Measurements from ENCODE around the gene SUGCT. TPM values are rescaled to one million over a fixed set of nuclear protein-coding genes. Genes with fewer than 3 reads are reported as not detected.
"Not testable (repeated sequence)": the region's sequence is repeated elsewhere in the genome, so short reads cannot be mapped to it uniquely, and the experiment has no call there.

The SUGCT gene
- total RNA-seq, 1 donor from 2014 or later = 7.1 TPM

- TF ChIP-seq CTCF (conservative IDR thresholded peaks at IDR 0.05) = no peak
- no peaks in the 10 kb centered on the region for H3K36me3 Mint-ChIP-seq
- H3K4me1 Mint-ChIP-seq (ENCODE audit: unreplicated experiment) = no peaks in the 10 kb centered on the region
- H3K9me3 Mint-ChIP-seq = peaks cover 4% of the 10 kb centered on the region
- no peak overlapping the region for H3K4me3 Mint-ChIP-seq
- no peak for DNase-seq (ENCODE audit: extremely low spot score, unreplicated experiment)
- no peak overlapping the region for H3K27ac Mint-ChIP-seq
- H3K27me3 Mint-ChIP-seq = no peaks in the 10 kb centered on the region
Observed at GRCh38 chr7:40165216-40165615, 30.4 kb downstream of the SUGCT start.

- no peak overlapping the region for H3K4me3 Mint-ChIP-seq
- DNase-seq (ENCODE audit: extremely low spot score, unreplicated experiment) = no peak
Observed at GRCh38 chr7:40167291-40167690, 32.5 kb downstream of the SUGCT start.

GRCh38 chr7:40168266-40168665, 33.5 kb downstream of the SUGCT start:
- not testable (repeated sequence) for H3K4me3 Mint-ChIP-seq; DNase-seq (ENCODE audit: extremely low spot score, unreplicated experiment); H3K27ac Mint-ChIP-seq; H3K36me3 Mint-ChIP-seq; H3K9me3 Mint-ChIP-seq; H3K4me1 Mint-ChIP-seq (ENCODE audit: unreplicated experiment); H3K27me3 Mint-ChIP-seq

More at GRCh38 chr7:40167291-40167690, 32.5 kb downstream of the SUGCT start:
- Mint-ChIP-seq H3K4me1 (ENCODE audit: unreplicated experiment) (no peaks in the 10 kb centered on the region), H3K36me3 (no peaks in the 10 kb centered on the region), H3K27ac (no peak overlapping the region), H3K9me3 (peaks cover 4% of the 10 kb centered on the region), H3K27me3 (no peaks in the 10 kb centered on the region)
- TF ChIP-seq CTCF (conservative IDR thresholded peaks at IDR 0.05) = no peak

GRCh38 chr7:40173121-40173520, 38.3 kb downstream of the SUGCT start:
- H3K9me3 Mint-ChIP-seq; DNase-seq (ENCODE audit: extremely low spot score, unreplicated experiment); H3K4me3 Mint-ChIP-seq; H3K27me3 Mint-ChIP-seq; H3K36me3 Mint-ChIP-seq; H3K27ac Mint-ChIP-seq; H3K4me1 Mint-ChIP-seq (ENCODE audit: unreplicated experiment): not testable (repeated sequence)

- DNase-seq (ENCODE audit: extremely low spot score, unreplicated experiment); H3K4me3 Mint-ChIP-seq; H3K4me1 Mint-ChIP-seq (ENCODE audit: unreplicated experiment); H3K9me3 Mint-ChIP-seq; H3K36me3 Mint-ChIP-seq; H3K27ac Mint-ChIP-seq; H3K27me3 Mint-ChIP-seq: not testable (repeated sequence)
Observed at GRCh38 chr7:40175256-40175655, 40.5 kb downstream of the SUGCT start.

- no peak for TF ChIP-seq CTCF (conservative IDR thresholded peaks at IDR 0.05)
- no peaks in the 10 kb centered on the region for H3K9me3 Mint-ChIP-seq
- H3K4me1 Mint-ChIP-seq (ENCODE audit: unreplicated experiment) = peaks cover 6% of the 10 kb centered on the region
- no peak for DNase-seq (ENCODE audit: extremely low spot score, unreplicated experiment)
- no peak overlapping the region for H3K27ac Mint-ChIP-seq
- H3K36me3 Mint-ChIP-seq = no peaks in the 10 kb centered on the region
- no peaks in the 10 kb centered on the region for H3K27me3 Mint-ChIP-seq
- no peak overlapping the region for H3K4me3 Mint-ChIP-seq
Observed at GRCh38 chr7:40175725-40176510, 41.1 kb downstream of the SUGCT start.

- TF ChIP-seq CTCF (conservative IDR thresholded peaks at IDR 0.05) = no peak
- Mint-ChIP-seq H3K36me3 (no peaks in the 10 kb centered on the region), H3K27me3 (no peaks in the 10 kb centered on the region), H3K27ac (no peak overlapping the region), H3K9me3 (no peaks in the 10 kb centered on the region), H3K4me3 (no peak overlapping the region), H3K4me1 (ENCODE audit: unreplicated experiment) (peaks cover 6% of the 10 kb centered on the region)
- DNase-seq (ENCODE audit: extremely low spot score, unreplicated experiment) = no peak
Observed at GRCh38 chr7:40177071-40177470, 42.3 kb downstream of the SUGCT start.

Data from type B pancreatic cell (in vitro differentiated cells).